CD4-positive, alpha-beta T cell (primary cell): ENCODE results near the gene ANKRD6. TPM values are rescaled to one million over a fixed set of nuclear protein-coding genes. Genes with fewer than 3 reads are reported as not detected.

Source experiments
- ATAC-seq: fragments of 200-7000 bp; cut with Tn5 transposase; one replicate; pipeline ENCODE4 v1.10.0; 2022; ENCODE audit warnings: mild to moderate bottlenecking; ENCODE audit not compliant: poor library complexity
- CTCF ChIA-PET: fragments of 350-600 bp; sonication (Branson Sonifier 250); formaldehyde crosslinking; loops from one replicate; lab custom pipeline; 2021; ENCODE audit warnings: antibody characterized with exemption, inconsistent platforms; lab: Charles Lee
- POLR2A ChIA-PET: fragments of 350-600 bp; sonication (Branson Sonifier 250); formaldehyde crosslinking; loops from one replicate; lab custom pipeline; 2021; ENCODE audit warnings: antibody characterized with exemption, inconsistent platforms; lab: Charles Lee
- DNase-seq, 14 experiments: peaks; one replicate each; pipeline ENCODE4 v3.0.0-alpha.2; 2013 to 2020; ENCODE audit warnings: mixed read lengths in 2 of 14
- H3K27ac ChIP-seq, 2 donors: one replicate each; pipeline versions ENCODE4 v1.5.1 to v1.7.0; 2013; ENCODE audit warnings: low read length in 2 of 2, low read depth in 1 of 2, mild to moderate bottlenecking in 1 of 2
- H3K27me3 ChIP-seq, 2 experiments: 1 replicate in 1 of 2; 2 replicates in 1 of 2; pipeline versions ENCODE4 v1.6.1 to v1.7.0; 2013; ENCODE audit warnings: low read length in 2 of 2, control low read depth in 1 of 2, mild to moderate bottlenecking in 1 of 2, moderate library complexity in 1 of 2; ENCODE audit not compliant: insufficient read depth in 2 of 2, control insufficient read depth in 1 of 2
- H3K36me3 ChIP-seq: one replicate; pipeline ENCODE4 v1.6.1; 2013; ENCODE audit warnings: low read length, control low read depth; ENCODE audit not compliant: insufficient read depth
- H3K4me1 ChIP-seq: one replicate; pipeline ENCODE4 v1.6.1; 2013; ENCODE audit warnings: low read length, control low read depth; ENCODE audit not compliant: insufficient read depth
- H3K4me3 ChIP-seq: one replicate; pipeline ENCODE4 v1.5.1; 2013; ENCODE audit warnings: mild to moderate bottlenecking, low read length, moderate library complexity
- H3K9me3 ChIP-seq, 2 experiments: 1 replicate in 1 of 2; 2 replicates in 1 of 2; pipeline versions ENCODE4 v1.6.1 to v1.7.0; 2013; ENCODE audit warnings: low read length in 2 of 2, mild to moderate bottlenecking in 2 of 2, control low read depth in 1 of 2, moderate library complexity in 1 of 2; ENCODE audit not compliant: control insufficient read depth in 1 of 2, insufficient read depth in 1 of 2
- H3K27ac Mint-ChIP-seq: one replicate; pipeline ENCODE4 v1.8.0; 2020; ENCODE audit warnings: mixed read lengths
- H3K27me3 Mint-ChIP-seq: one replicate; pipeline ENCODE4 v1.8.0; 2021; ENCODE audit warnings: mixed read lengths
- H3K36me3 Mint-ChIP-seq: one replicate; pipeline ENCODE4 v1.8.0; 2021; ENCODE audit warnings: low read depth, mixed read lengths
- H3K4me1 Mint-ChIP-seq: one replicate; pipeline ENCODE4 v1.8.0; 2021; ENCODE audit warnings: low read depth, mixed read lengths
- H3K4me3 Mint-ChIP-seq: one replicate; pipeline ENCODE4 v1.8.0; 2020; ENCODE audit warnings: mild to moderate bottlenecking, mixed read lengths
- H3K9me3 Mint-ChIP-seq: one replicate; pipeline ENCODE4 v1.8.0; 2020; ENCODE audit warnings: mixed read lengths
- intact Hi-C, 2 experiments: fragments of 100-400 bp; cut with DNase I in 1 of 2; cut with micrococcal nuclease in 1 of 2; formaldehyde crosslinking; loops; one replicate each; pipeline versions ENCODE4 v1.15.1 to v1.9.0; 2023 to 2025; cut with DNase I, micrococcal nuclease
- total RNA-seq, 174 experiments: library from RNA in 2 of 174; stranded (reverse) in 2 of 174; gene quantifications; one replicate each; pipeline ENCODE4 v1.2.3 and lab custom pipeline; 2021 to 2026
- TF ChIP-seq, protein P1 (sequence below): fragments of 200-600 bp; IDR thresholded peaks from one replicate; pipeline ENCODE4 v1.8.0; 2022; ENCODE audit warnings: antibody characterized with exemption, mild to moderate bottlenecking

The ANKRD6 gene
- total RNA-seq, 2 experiments from 2014 or later: 3.8 to 4.8 TPM

DNA sequence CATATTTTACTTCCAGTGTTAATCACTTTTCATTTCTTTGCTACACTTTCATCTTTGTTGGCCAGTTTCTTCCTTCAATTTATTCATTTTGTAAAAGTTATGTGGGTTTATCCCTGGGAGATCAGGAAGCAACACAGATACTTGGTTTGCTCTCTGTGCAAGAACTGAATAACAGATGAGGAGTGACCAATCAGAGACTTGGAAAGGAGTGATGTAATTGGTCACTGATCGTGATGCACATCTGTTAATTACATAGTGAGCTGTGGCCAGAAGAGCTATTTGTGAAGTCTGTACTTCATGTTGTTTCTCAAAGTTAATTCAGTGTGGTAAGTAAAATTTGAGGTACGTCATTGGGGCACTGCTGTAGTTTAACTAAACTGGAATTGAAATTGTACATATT, 21.3 kb downstream of the ANKRD6 start:
- no peak for DNase-seq
- H3K27ac Mint-ChIP-seq: no peak overlapping the region
- Histone ChIP-seq H3K27me3 (no peaks in the 10 kb centered on the region), H3K9me3 (no peaks in the 10 kb centered on the region), H3K27ac (no peak overlapping the region), H3K4me3 (no peak overlapping the region), H3K36me3 (no peaks in the 10 kb centered on the region), H3K4me1 (no peaks in the 10 kb centered on the region)
- no peak for ATAC-seq
- ChIA-PET CTCF (no interaction called here), POLR2A (no interaction called here)
- H3K9me3 Mint-ChIP-seq: peaks cover 2% of the 10 kb centered on the region
- no peak overlapping the region for H3K4me3 Mint-ChIP-seq
- H3K27me3 Mint-ChIP-seq: no peaks in the 10 kb centered on the region
- no peaks in the 10 kb centered on the region for H3K4me1 Mint-ChIP-seq
- intact Hi-C loops: no loop called here
- H3K36me3 Mint-ChIP-seq: no peaks in the 10 kb centered on the region
- TF ChIP-seq, protein P1, sequence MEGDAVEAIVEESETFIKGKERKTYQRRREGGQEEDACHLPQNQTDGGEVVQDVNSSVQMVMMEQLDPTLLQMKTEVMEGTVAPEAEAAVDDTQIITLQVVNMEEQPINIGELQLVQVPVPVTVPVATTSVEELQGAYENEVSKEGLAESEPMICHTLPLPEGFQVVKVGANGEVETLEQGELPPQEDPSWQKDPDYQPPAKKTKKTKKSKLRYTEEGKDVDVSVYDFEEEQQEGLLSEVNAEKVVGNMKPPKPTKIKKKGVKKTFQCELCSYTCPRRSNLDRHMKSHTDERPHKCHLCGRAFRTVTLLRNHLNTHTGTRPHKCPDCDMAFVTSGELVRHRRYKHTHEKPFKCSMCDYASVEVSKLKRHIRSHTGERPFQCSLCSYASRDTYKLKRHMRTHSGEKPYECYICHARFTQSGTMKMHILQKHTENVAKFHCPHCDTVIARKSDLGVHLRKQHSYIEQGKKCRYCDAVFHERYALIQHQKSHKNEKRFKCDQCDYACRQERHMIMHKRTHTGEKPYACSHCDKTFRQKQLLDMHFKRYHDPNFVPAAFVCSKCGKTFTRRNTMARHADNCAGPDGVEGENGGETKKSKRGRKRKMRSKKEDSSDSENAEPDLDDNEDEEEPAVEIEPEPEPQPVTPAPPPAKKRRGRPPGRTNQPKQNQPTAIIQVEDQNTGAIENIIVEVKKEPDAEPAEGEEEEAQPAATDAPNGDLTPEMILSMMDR: no peak

DNA sequence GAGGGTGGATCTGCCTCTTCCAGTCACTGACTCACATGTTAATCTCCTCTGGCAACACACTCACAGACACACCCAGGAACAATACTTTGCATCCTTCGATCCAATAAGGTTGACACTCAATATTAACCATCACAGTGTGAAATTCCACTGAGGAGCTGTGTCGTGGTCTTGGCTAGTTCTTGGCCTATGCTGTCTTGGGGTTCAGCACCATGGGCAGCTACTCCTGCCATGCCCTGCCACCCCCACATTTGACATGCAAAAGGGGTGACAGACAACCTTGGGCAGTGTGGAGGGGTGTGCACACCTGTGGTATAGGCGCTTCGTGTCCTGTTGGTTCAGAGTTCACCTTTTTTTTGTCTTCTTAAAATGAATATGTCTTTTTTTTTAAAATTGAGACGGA, 25.8 kb downstream of the ANKRD6 start:
- intact Hi-C loops: no loop called here
- ChIA-PET POLR2A (no interaction called here), CTCF (no interaction called here)
- no peaks in the 10 kb centered on the region for H3K4me1 ChIP-seq
- ATAC-seq: no peak
- Mint-ChIP-seq H3K27ac (no peak overlapping the region), H3K4me1 (no peaks in the 10 kb centered on the region), H3K9me3 (peaks cover 2% of the 10 kb centered on the region), H3K27me3 (no peaks in the 10 kb centered on the region), H3K4me3 (no peak overlapping the region), H3K36me3 (no peaks in the 10 kb centered on the region)
- H3K27ac ChIP-seq: no peak overlapping the region
- H3K4me3 ChIP-seq: no peak overlapping the region
- H3K9me3 ChIP-seq: no peaks in the 10 kb centered on the region
- no peaks in the 10 kb centered on the region for H3K27me3 ChIP-seq
- no peak for DNase-seq
- no peaks in the 10 kb centered on the region for H3K36me3 ChIP-seq
- TF ChIP-seq, protein P1: no peak

DNA sequence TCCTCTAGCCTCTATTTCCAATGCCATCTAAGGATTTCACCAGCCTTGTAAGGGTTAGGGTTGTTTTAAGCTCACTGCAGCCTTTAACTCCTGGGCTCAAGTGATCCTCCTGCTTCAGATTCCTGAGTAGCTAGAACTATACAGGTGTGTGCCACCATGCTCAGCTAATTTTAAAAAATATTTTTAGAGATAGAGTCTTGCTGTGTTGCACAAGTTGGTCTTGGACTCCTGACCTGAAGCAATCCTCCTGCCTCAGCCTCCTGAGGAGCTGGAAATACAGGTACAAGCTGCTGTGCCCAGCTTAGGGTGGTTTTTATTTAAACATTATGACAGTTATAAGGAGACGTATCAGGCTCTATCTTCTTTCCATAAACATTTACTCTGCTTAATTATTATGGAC, 26.5 kb downstream of the ANKRD6 start:
- TF ChIP-seq, protein P1: no peak
- Histone ChIP-seq H3K27me3 (no peaks in the 10 kb centered on the region), H3K27ac (no peak overlapping the region), H3K4me1 (no peaks in the 10 kb centered on the region), H3K36me3 (no peaks in the 10 kb centered on the region), H3K4me3 (no peak overlapping the region), H3K9me3 (no peaks in the 10 kb centered on the region)
- Mint-ChIP-seq H3K27me3 (no peaks in the 10 kb centered on the region), H3K4me3 (no peak overlapping the region), H3K27ac (no peak overlapping the region), H3K9me3 (peaks cover 2% of the 10 kb centered on the region), H3K36me3 (no peaks in the 10 kb centered on the region), H3K4me1 (no peaks in the 10 kb centered on the region)
- ATAC-seq (no peak), DNase-seq (no peak)
- ChIA-PET CTCF (no interaction called here), POLR2A (no interaction called here)
- intact Hi-C loops: no loop called here
